Measurements from ENCODE around the gene PRPF19.

The PRPF19 gene

GRCh38 chr11:60924906-60925853, 18.8 kb upstream of the PRPF19 start:
- H3K4me3 ChIP-seq (ENCODE audit: control insufficient read depth, low read depth, low read length): peak overlapping the region; percentile 73
- TF ChIP-seq, protein P1, sequence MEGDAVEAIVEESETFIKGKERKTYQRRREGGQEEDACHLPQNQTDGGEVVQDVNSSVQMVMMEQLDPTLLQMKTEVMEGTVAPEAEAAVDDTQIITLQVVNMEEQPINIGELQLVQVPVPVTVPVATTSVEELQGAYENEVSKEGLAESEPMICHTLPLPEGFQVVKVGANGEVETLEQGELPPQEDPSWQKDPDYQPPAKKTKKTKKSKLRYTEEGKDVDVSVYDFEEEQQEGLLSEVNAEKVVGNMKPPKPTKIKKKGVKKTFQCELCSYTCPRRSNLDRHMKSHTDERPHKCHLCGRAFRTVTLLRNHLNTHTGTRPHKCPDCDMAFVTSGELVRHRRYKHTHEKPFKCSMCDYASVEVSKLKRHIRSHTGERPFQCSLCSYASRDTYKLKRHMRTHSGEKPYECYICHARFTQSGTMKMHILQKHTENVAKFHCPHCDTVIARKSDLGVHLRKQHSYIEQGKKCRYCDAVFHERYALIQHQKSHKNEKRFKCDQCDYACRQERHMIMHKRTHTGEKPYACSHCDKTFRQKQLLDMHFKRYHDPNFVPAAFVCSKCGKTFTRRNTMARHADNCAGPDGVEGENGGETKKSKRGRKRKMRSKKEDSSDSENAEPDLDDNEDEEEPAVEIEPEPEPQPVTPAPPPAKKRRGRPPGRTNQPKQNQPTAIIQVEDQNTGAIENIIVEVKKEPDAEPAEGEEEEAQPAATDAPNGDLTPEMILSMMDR (IDR thresholded peaks at IDR 0.05; ENCODE audit: control insufficient read depth, insufficient read depth, low read depth, low read length, missing control alignments): no peak
- DNase-seq (ENCODE audit: low read depth): no peak

DNA sequence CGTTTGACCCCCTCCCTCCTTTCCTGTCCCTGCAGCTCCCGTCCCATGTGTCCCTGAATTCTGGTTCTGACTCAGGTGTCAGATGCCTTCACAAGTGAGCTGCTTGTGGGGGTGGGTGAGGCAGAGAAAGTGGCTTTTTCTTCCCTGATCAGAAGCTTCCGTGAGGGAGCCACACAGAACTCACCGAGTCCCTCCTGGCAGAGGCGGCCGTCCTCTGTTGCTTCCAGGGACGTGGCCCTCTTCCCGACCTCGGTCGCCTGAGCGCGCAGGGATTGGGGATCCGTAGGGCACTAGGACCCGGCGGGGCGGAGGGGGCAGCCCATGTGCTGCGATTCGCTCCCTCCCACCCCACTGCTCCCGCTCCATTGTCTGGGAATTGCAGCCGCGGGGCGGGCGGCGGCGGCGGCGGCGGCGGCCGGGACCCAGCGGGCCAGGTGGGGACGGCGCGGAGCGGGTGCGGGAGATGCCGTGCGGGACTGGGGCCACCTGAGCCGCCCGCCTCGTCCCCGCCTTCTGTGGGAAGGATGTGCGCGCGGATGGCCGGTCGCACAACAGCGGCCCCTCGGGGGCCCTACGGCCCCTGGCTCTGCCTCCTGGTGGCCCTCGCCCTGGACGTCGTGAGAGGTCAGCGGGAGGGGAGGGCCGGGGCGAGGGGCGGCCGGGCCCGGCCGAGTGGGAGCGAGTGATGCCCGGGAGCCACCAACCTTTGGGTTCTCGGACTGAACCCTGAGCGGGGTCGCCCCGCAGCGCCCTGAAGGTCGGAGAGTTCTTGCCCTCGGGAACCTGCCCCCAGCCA, 17.9 kb upstream of the PRPF19 start, which contains the start of gene TMEM132A:
Gene TMEM132A, plus strand, starts transcription at position 351 of the 796 bp plus-strand sequence. Its CDS starts 174 bp downstream, at position 525.
- peak within 1 kb of the TSS; percentile 73 for H3K4me3 ChIP-seq (ENCODE audit: control insufficient read depth, low read depth, low read length)
- DNase-seq (ENCODE audit: low read depth): no peak
- TF ChIP-seq, protein P1 (IDR thresholded peaks at IDR 0.05; ENCODE audit: control insufficient read depth, insufficient read depth, low read depth, low read length, missing control alignments): no peak

GRCh38 chr11:60923800-60924109, 17.4 kb upstream of the PRPF19 start:
- TF ChIP-seq, protein P1 (IDR thresholded peaks at IDR 0.05; ENCODE audit: control insufficient read depth, insufficient read depth, low read depth, low read length, missing control alignments): no peak
- no peak for DNase-seq (ENCODE audit: low read depth)

DNA sequence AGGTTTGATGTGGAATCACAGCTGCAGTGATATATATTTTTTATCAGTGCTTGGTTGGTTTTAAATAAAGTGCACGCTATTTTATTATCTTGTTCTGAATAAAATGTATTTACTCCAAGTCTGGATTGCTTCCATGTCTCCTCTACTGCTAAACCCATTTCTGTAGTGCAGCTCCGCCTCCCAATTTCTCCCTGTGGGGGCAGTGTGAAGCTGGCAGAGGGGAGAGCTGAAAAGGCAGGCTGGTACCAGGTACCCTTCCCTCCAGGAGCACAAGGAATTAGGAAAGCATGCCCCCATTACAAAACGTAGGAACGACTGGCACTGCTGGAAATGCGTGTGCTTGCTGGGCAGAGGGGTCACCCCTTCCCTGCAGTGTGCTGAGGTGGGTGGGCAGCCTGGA, 16.9 kb upstream of the PRPF19 start:
- TF ChIP-seq, protein P1 (IDR thresholded peaks at IDR 0.05; ENCODE audit: control insufficient read depth, insufficient read depth, low read depth, low read length, missing control alignments): no peak
- DNase-seq (ENCODE audit: low read depth): no peak
- H3K4me3 ChIP-seq (ENCODE audit: control insufficient read depth, low read depth, low read length): no peak overlapping the region

More at GRCh38 chr11:60923800-60924109, 17.4 kb upstream of the PRPF19 start:
- H3K4me3 ChIP-seq (ENCODE audit: control insufficient read depth, low read depth, low read length): peak overlapping the region; percentile 73; the same call in 1 of the 2 replicates

GRCh38 chr11:60922906-60923305, 16.5 kb upstream of the PRPF19 start:
- TF ChIP-seq, protein P1 (IDR thresholded peaks at IDR 0.05; ENCODE audit: control insufficient read depth, insufficient read depth, low read depth, low read length, missing control alignments): no peak
- no peak for DNase-seq (ENCODE audit: low read depth)
- H3K4me3 ChIP-seq (ENCODE audit: control insufficient read depth, low read depth, low read length): no peak overlapping the region

DNA sequence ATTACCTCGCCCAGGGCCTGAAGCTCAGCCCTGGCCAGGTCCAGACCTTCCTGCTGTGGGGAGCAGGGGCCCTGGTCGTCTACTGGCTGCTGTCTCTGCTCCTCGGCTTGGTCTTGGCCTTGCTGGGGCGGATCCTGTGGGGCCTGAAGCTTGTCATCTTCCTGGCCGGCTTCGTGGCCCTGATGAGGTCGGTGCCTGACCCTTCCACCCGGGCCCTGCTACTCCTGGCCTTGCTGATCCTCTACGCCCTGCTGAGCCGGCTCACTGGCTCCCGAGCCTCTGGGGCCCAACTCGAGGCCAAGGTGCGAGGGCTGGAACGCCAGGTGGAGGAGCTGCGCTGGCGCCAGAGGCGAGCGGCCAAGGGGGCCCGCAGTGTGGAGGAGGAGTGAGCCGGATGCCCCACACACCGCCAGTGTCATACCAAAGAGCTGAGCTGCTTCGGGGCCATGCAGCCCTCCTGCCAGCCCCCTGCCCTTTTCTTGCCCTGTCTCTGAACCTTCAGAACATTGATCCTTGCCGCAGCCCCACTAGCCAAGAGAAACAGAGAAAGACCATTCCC, 15.5 kb upstream of the PRPF19 start:
- no peak overlapping the region for H3K4me3 ChIP-seq (ENCODE audit: control insufficient read depth, low read depth, low read length)
- no peak for DNase-seq (ENCODE audit: low read depth)
- TF ChIP-seq, protein P1 (IDR thresholded peaks at IDR 0.05; ENCODE audit: control insufficient read depth, insufficient read depth, low read depth, low read length, missing control alignments): no peak

Data from AG09309 (cell line).